ENCODE measurements around the gene CNR1.
A peak's percentile ranks its signal among the peaks of the same experiment; 100 is the strongest.

Gene CNR1

DNA sequence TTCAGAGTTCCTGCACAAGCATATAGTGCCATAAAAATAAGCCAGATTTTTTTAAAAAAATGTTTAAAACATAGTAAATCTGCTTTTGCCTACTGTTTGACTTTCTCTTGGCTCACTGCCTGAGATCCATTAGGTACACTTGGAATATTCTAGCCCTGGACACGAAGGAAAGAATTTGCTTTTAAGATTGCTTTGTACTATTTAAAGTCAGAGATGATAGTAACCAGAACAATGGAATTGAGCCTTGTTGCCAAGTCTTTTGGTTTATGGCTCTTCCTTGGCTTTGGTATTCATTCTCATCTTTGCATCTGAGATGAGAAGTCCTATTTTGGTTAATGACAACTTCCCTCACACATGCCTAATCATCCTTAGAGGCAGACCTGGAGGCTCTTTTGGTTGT lies 32.4 kb downstream of the CNR1 start:
- no peak for DNase-seq
- TF ChIP-seq POLR2A (IDR thresholded peaks at IDR 0.05; ENCODE audit: low read length): no peak
- no peak for TF ChIP-seq GATA1 (IDR thresholded peaks at IDR 0.05; ENCODE audit: low read depth, low read length)

DNA sequence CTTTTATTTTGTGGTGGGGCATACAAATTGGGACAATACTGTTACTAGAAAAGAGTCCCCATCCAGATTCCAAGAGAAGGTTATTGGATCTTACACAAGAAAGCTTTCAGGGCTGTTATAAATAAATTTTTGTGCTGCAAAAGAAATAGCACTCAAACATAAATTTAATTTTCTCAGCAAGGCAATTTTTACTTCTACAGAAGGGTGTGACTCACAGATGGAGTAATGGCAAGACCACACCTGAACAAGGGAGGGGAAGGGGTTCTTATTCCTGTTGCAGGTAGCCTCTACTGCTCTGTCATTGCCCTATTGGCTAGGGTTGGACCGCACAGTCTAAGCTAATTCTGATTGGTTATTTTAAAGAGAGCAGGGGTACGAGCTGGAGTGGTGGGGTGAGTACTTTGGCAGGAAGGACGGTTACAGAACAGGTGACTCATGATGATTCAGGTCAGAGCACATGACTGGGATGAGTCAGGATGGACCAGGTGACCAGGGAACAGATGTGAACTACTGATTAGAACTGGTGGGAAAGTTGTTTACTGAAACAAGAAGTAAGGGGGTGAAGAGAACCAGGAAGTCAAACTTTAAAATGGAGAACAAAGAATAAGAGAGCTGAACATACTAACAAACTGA lies 41.1 kb downstream of the CNR1 start:
- TF ChIP-seq POLR2A (IDR thresholded peaks at IDR 0.05; ENCODE audit: low read length) (no peak), GATA1 (IDR thresholded peaks at IDR 0.05; ENCODE audit: low read depth, low read length) (no peak)

GRCh38 chr6:88120635-88121034 lies 45.5 kb downstream of the CNR1 start:
- no peak for TF ChIP-seq POLR2A (IDR thresholded peaks at IDR 0.05; ENCODE audit: low read length)
- no peak for TF ChIP-seq GATA1 (IDR thresholded peaks at IDR 0.05; ENCODE audit: low read depth, low read length)
- DNase-seq: no peak

More for the DNA sequence above, 41.1 kb downstream of the CNR1 start:
- peak in 1 of 2 experiments; percentile 13 for DNase-seq

DNA sequence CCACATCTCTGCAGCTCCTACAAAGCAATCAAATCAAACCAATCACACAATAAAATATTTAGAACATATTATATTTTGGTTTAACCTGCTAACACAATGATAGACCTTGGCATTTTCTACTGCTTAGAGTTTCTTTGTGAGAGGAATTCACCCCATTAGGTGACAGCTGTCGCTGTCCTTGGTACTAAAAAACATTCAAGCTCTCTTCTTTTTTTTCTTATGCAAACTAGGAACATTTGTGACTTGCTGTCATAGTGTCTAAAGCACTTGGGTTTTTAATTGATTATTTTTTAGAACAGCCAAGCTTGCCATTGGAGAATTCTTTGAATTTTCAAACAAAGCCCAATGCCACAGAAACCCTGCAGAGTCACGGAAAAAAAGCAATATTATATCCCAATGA lies 46.4 kb downstream of the CNR1 start:
- DNase-seq: peak; percentile 9 to 26
- TF ChIP-seq POLR2A (IDR thresholded peaks at IDR 0.05; ENCODE audit: low read length) (no peak), GATA1 (IDR thresholded peaks at IDR 0.05; ENCODE audit: low read depth, low read length) (no peak)

DNA sequence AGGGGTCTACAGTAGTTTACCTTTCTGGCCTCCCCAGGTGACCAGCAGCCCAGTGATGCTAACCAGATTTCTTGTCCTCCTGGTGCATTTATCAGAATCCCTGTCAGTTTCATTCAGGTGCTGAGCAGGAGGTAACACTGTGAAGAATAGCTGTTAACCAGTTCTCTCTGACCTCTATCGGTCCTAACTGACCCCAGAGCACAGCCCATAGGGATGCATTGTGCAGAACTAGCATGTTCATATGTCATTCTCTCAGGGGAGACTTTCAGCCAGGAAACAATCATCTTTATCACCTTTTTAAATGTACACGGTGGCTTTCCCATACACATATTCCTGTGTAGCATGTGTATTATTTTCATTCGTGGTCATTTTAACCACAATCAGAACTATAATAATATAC lies 49.9 kb downstream of the CNR1 start:
- no peak for DNase-seq
- TF ChIP-seq POLR2A (IDR thresholded peaks at IDR 0.05; ENCODE audit: low read length): no peak

GRCh38 chr6:88115307-88115706 lies 50.8 kb downstream of the CNR1 start:
- TF ChIP-seq GATA1 (IDR thresholded peaks at IDR 0.05; ENCODE audit: low read depth, low read length): no peak
- no peak for TF ChIP-seq POLR2A (IDR thresholded peaks at IDR 0.05; ENCODE audit: low read length)
- no peak for DNase-seq

DNA sequence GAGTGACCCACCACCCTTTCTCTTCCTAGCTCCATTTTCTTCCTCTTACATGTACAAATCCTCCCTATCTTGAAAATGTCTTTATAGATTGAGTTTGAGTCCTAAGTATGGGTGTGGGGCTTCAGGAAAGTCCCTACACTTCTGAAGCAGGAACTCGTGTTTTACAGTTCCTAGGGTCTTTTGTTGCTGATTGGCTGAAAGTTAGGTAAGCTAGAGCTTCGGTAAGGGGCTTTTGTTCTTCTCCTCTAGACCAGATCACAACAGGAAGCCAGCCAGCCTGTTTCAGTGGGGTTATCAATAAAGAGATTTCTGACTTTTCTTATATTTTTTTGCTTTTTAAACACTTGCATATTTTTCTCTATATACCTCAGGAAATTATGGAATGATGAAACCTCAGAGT lies 51.3 kb downstream of the CNR1 start:
- DNase-seq: no peak
- TF ChIP-seq POLR2A (IDR thresholded peaks at IDR 0.05; ENCODE audit: low read length): no peak
- no peak for TF ChIP-seq GATA1 (IDR thresholded peaks at IDR 0.05; ENCODE audit: low read depth, low read length)

DNA sequence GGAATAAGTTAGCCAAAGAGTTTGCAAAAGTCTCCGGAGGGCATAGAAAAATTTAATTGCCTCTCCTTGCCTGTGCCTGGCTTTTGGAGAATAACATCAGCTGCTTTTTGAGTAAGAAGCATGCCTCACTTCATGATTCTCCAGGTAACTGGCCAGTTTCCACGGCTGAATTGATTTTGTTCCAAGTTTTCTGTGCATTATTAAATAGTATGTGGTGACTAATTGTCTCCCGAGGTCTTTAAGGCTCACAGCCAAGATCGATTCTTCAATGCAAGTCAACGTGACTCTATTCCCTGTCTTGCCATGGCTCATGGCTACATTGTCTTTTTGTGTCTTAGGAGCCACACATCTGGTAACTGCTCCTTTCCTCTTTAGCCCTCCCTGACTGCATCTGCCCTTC lies 54.2 kb downstream of the CNR1 start:
- no peak for DNase-seq
- TF ChIP-seq GATA1 (IDR thresholded peaks at IDR 0.05; ENCODE audit: low read depth, low read length): no peak
- TF ChIP-seq POLR2A (IDR thresholded peaks at IDR 0.05; ENCODE audit: low read length): no peak

- no peak for DNase-seq
- TF ChIP-seq GATA1 (IDR thresholded peaks at IDR 0.05; ENCODE audit: low read depth, low read length): no peak
- TF ChIP-seq POLR2A (IDR thresholded peaks at IDR 0.05; ENCODE audit: low read length): no peak
These were observed 58.9 kb downstream of the CNR1 start for GRCh38 chr6:88107241-88107640.

DNA sequence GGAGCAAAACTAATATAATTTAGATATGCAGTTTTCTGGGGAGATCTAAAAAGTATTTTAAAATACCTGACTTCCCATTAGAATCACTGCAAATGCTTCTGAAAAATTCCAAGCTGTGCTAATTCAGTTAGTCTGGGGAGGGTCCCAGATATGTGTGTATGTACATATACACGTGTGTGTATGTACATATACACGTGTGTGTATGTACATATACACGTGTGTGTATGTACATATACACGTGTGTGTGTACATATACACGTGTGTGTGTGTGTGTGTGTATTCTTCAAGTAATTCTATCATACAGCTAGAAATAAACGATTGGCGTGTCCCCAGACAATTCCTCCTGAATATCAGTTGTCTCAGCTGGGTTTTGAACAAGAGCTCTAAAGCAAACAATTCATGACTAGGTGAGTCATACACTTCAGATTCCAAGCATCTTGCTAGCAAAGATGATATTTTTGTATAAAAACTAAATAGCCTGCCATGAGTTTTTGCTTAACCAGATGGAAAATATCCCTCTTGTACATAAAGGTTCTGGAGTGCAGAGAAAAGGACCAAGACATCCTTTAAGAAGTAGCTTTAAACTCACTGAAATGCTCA lies 60.3 kb downstream of the CNR1 start:
- TF ChIP-seq POLR2A (IDR thresholded peaks at IDR 0.05; ENCODE audit: low read length) (no peak), GATA1 (IDR thresholded peaks at IDR 0.05; ENCODE audit: low read depth, low read length) (no peak)
- no peak for DNase-seq

All from erythroblast (primary cell).